ENCODE results near the gene ZDHHC14. TPM values are rescaled to one million over a fixed set of nuclear protein-coding genes. Genes with fewer than 3 reads are reported as not detected.

Gene ZDHHC14
- total and polyA plus RNA-seq, 2 of the 8 experiments (the other 6 are each of a cell fraction or from before 2014, with no cell fraction given): 2.9 to 5.3 TPM

- WGBS, 2 experiments (ENCODE audit: extremely low coverage in 1 of 2, insufficient coverage in 1 of 2, insufficient read length in 1 of 2, insufficient replicate concordance in 2 of 2, low coverage in 1 of 2, low lambda C conversion rate in 2 of 2, missing lambda C conversion rate in 1 of 2): 91% methylated on average over 7 of the region's 7 CpGs; no CpG with 5 or more reads in 1 of the 2 experiments
- TF ChIP-seq EGR1 (IDR thresholded peaks at IDR 0.05; ENCODE audit: borderline replicate concordance, low read depth, low read length): no peak
These were observed 213.3 kb downstream of the ZDHHC14 start for GRCh38 chr6:157594292-157594691.

More at GRCh38 chr6:157594292-157594691, 213.3 kb downstream of the ZDHHC14 start:
- no peak overlapping the region for H3K18ac ChIP-seq (ENCODE audit: extremely low read depth, low read length)
- no peaks in the 10 kb centered on the region for H3K36me3 ChIP-seq (ENCODE audit: control insufficient read depth in 2 of 4, insufficient read depth in 4 of 4, low read length in 3 of 4)
- peaks cover 0 to 2% (median 0%) of the 10 kb centered on the region in 4 experiments; a peak in 2 of 7 replicates for H3K4me1 ChIP-seq (replicated peaks in 1 of 4; ENCODE audit: control insufficient read depth in 3 of 4, insufficient read depth in 4 of 4, low read length in 3 of 4)
- ChIA-PET CTCF (ENCODE audit: partially characterized antibody) (interaction anchor here (1.0 to 5.3 kb wide), 6 partner anchors 9 to 133 kb away, joined by 3 to 34 read pairs (median 3); no protein-coding TSS in a partner anchor), POLR2A (ENCODE audit: partially characterized antibody) (interaction anchor here (0.7 kb wide), 1 partner anchor 195 kb away, joined by 3 read pairs; no protein-coding TSS in a partner anchor)
- H2BK12ac ChIP-seq (ENCODE audit: low read depth, low read length): no peak overlapping the region
- H2BK120ac ChIP-seq (replicated peaks; ENCODE audit: low read depth, low read length): no peak overlapping the region
- H3K27ac ChIP-seq (ENCODE audit: low read depth, low read length): no peak overlapping the region
- no peak overlapping the region for H3K4me2 ChIP-seq (ENCODE audit: insufficient read depth in 1 of 2, low read depth in 2 of 2, low read length in 2 of 2)
- H2BK5ac ChIP-seq (ENCODE audit: low read depth, low read length): no peak overlapping the region
- no peaks in the 10 kb centered on the region for H3K23me2 ChIP-seq (ENCODE audit: low read depth, low read length)
- no peaks in the 10 kb centered on the region for H3K79me2 ChIP-seq (ENCODE audit: control insufficient read depth in 1 of 2, insufficient read depth in 2 of 2, low read length in 2 of 2)
- no peak overlapping the region for H3K9ac ChIP-seq (replicated peaks in 1 of 4; ENCODE audit: extremely low read depth in 1 of 4, low read depth in 3 of 4, low read length in 3 of 4)
- H3K9me3 ChIP-seq (ENCODE audit: insufficient read depth in 2 of 2, low read depth in 1 of 2, low read length in 1 of 2): peaks cover 15 to 18% of the 10 kb centered on the region in 2 experiments
- no peak overlapping the region for H2AK5ac ChIP-seq (ENCODE audit: low read depth, low read length)
- no peak for FAIRE-seq
- no peak overlapping the region for H3K4ac ChIP-seq (replicated peaks; ENCODE audit: insufficient read length, low read depth, low read length)
- peak overlapping the region; percentile 29; the same call in 1 of the 2 replicates for H2BK20ac ChIP-seq (ENCODE audit: low read length)
- no peak overlapping the region for H4K8ac ChIP-seq (ENCODE audit: extremely low read depth, insufficient read depth, low read length)
- H2AFZ ChIP-seq (ENCODE audit: low read length): no peak overlapping the region
- 0 out of 2 replicates have a peak overlapping the region, but pooled peaks have one; percentile 8 for H2BK15ac ChIP-seq (ENCODE audit: low read length)
- H3K14ac ChIP-seq (ENCODE audit: insufficient read length): no peak overlapping the region
- no peak overlapping the region for H4K91ac ChIP-seq (replicated peaks; ENCODE audit: insufficient read length, low read length)
- H3K56ac ChIP-seq (replicated peaks; ENCODE audit: insufficient read length, low read depth, low read length): no peak overlapping the region
- DNase-seq (ENCODE audit: low read depth in 1 of 2, low spot score in 2 of 2): no peak
- no peaks in the 10 kb centered on the region for H3K27me3 ChIP-seq (replicated peaks in 1 of 4; ENCODE audit: control insufficient read depth in 3 of 4, extremely low read depth in 1 of 4, insufficient read depth in 3 of 4, low read length in 3 of 4)
- H3K23ac ChIP-seq (ENCODE audit: insufficient read length): no peak overlapping the region
- no peaks in the 10 kb centered on the region for H3K79me1 ChIP-seq (ENCODE audit: low read depth, low read length)
- H3K4me3 ChIP-seq (ENCODE audit: extremely low read depth in 1 of 4, insufficient read depth in 2 of 4, low read depth in 3 of 4, low read length in 4 of 4): no peak overlapping the region
- H4K20me1 ChIP-seq (replicated peaks in 1 of 2; ENCODE audit: control insufficient read depth in 1 of 2, insufficient read depth in 2 of 2, low read length in 2 of 2): no peaks in the 10 kb centered on the region
- no peak overlapping the region for H4K5ac ChIP-seq (ENCODE audit: insufficient read length, low read depth, low read length)
